ENCODE results near the gene DMTF1.
"Not testable (repeated sequence)": the region's sequence is repeated elsewhere in the genome, so short reads cannot be mapped to it uniquely, and the experiment has no call there.

DMTF1 gene

DNA sequence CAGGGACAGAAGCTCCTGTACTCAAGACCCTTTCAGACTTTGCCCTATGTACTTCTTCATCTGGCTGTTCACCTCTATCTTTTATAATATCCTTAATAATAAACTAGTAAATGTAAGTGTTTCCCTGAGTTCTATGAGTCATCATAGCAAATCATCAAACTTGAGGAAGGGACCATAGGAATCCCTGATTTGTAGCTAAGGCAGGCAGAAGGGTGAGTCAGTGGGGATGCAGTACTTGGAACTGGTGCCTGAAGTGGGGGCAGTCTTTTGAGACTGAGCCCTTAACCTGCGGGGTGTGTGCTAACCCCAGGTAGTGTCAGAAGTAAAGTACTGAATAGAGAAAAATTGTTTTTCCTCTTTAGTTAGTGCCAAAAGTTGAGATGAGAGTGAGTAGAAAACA is 73.4 kb downstream of the DMTF1 start:
- ATAC-seq, result no peak

DNA sequence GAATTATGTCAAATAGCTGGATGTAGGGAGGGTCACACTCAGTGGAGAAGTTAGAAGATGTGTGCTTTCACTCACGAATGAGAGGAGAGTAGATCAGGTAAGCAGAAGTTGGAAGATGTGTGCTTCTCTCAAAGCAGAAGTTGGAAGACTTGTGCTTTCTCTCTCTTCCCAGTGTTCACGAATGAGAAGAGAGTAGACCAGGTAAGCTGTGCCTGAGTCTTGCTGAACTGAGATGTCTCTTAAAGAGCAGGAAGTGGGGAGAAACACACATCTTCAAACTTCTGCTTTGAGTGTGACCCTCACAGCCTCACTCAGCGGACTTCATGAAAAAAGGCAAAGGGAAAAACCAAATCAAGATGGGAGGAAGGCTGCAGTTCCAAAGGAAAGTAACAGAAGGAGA is 74.2 kb downstream of the DMTF1 start:
- no peak for ATAC-seq

DNA sequence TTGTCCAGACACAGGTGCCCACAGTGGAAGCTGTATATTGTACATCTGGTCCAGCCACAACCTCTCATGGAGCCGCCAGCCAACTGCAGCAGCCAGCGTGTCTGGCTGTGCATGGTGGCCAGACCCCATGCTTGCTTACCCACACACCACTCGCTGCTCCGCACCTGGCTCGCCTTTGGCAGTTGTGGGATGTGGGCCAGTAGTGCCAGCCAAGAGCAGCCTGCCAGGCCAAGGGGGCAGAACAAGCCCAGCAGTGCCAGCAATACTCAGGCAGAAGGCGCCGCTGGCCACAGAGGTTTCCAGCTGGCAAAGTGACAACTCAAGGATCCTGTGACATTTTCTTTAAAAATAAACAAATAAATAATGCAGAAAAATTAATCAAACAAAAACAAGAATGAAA is 79.0 kb downstream of the DMTF1 start:
- no peak for ATAC-seq

DNA sequence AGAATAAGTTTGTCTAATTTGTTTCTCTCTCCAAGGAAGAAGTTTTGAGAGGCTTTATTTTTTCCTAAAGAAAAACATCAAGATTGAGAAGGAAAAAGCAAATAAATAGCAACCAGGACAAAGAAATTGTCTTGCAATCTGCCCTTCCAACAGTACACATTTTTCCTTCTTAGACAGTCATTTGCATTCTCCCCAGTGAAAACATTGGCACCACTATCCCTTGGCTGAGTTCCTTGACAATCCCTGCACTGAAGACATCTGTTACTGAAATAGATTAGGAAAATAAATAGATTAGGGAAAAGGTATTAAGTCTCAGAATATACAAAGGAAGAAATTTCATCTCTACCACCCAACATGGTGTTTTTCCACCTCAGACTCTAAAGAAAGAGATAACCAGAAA is 79.5 kb downstream of the DMTF1 start:
- no peak for ATAC-seq

DNA sequence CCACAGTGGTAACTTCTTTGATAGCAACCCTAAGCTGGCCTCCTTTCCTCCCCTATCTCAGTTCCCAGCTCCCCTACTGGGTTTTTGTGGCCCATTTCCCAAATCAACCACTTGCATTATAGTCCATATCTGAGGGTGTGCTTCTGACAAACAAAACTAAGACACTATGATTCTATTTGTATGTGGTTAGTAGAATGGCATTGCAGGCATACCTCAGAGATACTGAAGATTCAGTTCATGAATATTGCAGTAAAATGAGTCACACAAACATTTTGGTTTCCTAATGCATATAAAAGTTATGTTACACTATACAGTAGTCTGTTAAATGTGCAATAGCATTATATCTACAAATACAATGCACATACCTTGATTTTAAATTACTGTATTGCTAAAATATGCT is 82.7 kb downstream of the DMTF1 start:
- peak in 1 of 2 donors; percentile 20 for ATAC-seq

DNA sequence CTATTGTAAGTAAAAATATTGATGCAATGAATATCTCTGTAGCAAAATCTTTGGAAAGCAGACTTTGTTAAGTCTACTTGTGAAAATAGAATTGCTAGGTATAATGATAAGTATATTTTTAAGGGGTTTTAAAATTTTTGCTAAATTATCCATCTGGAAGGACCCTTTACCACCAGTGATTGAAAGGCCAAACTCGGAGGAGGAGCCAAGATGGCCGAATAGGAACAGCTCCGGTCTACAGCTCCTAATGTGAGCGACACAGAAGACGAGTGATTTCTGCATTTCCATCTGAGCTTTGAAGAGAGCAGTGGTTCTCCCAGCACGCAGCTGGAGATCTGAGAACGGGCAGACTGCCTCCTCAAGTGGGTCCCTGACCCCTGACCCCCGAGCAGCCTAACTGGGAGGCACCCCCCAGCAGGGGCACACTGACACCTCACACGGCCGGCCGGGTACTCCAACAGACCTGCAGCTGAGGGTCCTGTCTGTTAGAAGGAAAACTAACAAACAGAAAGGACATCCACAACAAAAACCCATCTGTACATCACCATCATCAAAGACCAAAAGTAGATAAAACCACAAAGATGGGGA is 86.3 kb downstream of the DMTF1 start:
- not testable (repeated sequence) for ATAC-seq

DNA sequence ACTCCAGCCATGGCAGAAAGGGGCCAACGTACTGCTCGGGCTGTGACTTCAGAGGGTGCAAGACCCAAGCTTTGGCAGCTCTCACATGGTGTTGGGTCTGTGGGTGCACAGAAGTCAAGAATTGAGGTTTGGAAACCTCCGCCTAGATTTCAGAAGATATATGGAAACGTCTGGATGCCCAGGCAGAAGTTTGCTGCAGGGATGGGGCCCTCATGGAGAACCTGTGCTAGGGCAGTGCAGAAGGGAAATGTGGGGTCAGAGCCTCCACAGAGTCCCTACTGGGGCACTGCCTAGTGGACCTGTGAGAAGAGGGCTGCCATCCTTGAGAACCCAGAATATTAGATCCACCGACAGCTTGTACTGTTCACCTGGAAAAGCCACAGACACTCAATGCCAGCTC is 93.4 kb downstream of the DMTF1 start:
- not testable (repeated sequence) for ATAC-seq
